Spleen (tissue), 11 donors: ENCODE results near the gene RIN2. TPM values are rescaled to one million over a fixed set of nuclear protein-coding genes. Genes with fewer than 3 reads are reported as not detected.
A peak's percentile ranks its signal among the peaks of the same experiment; 100 is the strongest.

Experiments
- DNase-seq: peaks from one replicate; pipeline ENCODE4 v3.0.0-alpha.2; 2020
- H3K27ac ChIP-seq, 8 donors: fragments of 200-600 bp; sonication (generic) in 7 of 8; 1 replicate in 4 of 8; 2 replicates in 4 of 8; pipeline versions ENCODE4 v1.5.0 to v1.8.0; 2016 to 2021; ENCODE audit warnings: inconsistent platforms in 4 of 8, mild to moderate bottlenecking in 4 of 8, moderate library complexity in 1 of 8
- H3K27me3 ChIP-seq, 7 donors: fragments of 200-600 bp; sonication (generic) in 6 of 7; replicated peaks in 1 of 7; 1 replicate in 4 of 7; 2 replicates in 3 of 7; pipeline versions ENCODE4 v1.5.0 to v1.8.0; 2016 to 2021; ENCODE audit warnings: inconsistent platforms in 3 of 7, mild to moderate bottlenecking in 1 of 7
- H3K36me3 ChIP-seq, 6 donors: fragments of 200-600 bp; sonication (generic) in 5 of 6; 1 replicate in 4 of 6; 2 replicates in 2 of 6; pipeline versions ENCODE4 v1.5.0 to v1.8.0; 2016 to 2021; ENCODE audit warnings: inconsistent platforms in 2 of 6
- H3K4me1 ChIP-seq, 6 donors: fragments of 200-600 bp; sonication (generic) in 5 of 6; 1 replicate in 3 of 6; 2 replicates in 3 of 6; pipeline versions ENCODE4 v1.5.0 to v1.8.0; 2016 to 2021; ENCODE audit warnings: inconsistent platforms in 3 of 6
- H3K4me3 ChIP-seq, 8 donors: fragments of 200-600 bp; sonication (generic) in 7 of 8; 1 replicate in 4 of 8; 2 replicates in 4 of 8; pipeline versions ENCODE4 v1.5.0 to v1.8.0; 2016 to 2021; ENCODE audit warnings: inconsistent platforms in 4 of 8, mild to moderate bottlenecking in 4 of 8, moderate library complexity in 2 of 8
- H3K9me3 ChIP-seq, 8 donors: fragments of 200-600 bp; sonication (generic) in 7 of 8; 1 replicate in 4 of 8; 2 replicates in 4 of 8; pipeline versions ENCODE4 v1.5.0 to v1.8.0; 2016 to 2021; ENCODE audit warnings: inconsistent platforms in 4 of 8
- CTCF ChIP-seq, 11 experiments: fragments of 200-600 bp in 7 of 11; fragments of 450-650 bp in 4 of 11; sonication (generic) in 4 of 11; IDR thresholded peaks in 8 of 11; conservative IDR thresholded peaks in 3 of 11; 1 replicate in 7 of 11; 2 replicates in 4 of 11; pipeline versions ENCODE4 v1.4.0 to v1.8.0; 2016 to 2021; ENCODE audit warnings: antibody characterized with exemption in 11 of 11, inconsistent platforms in 4 of 11, mild to moderate bottlenecking in 1 of 11
- POLR2A ChIP-seq, 3 donors: fragments of 450-650 bp; IDR thresholded peaks; one replicate each; pipeline ENCODE4 v1.5.1; 2017; ENCODE audit warnings: antibody characterized with exemption in 3 of 3, mild to moderate bottlenecking in 1 of 3
- POLR2AphosphoS5 ChIP-seq, 3 donors: sonication (generic); formaldehyde crosslinking; IDR thresholded peaks; one replicate each; pipeline ENCODE4 v1.5.1; 2017; ENCODE audit warnings: antibody characterized with exemption in 3 of 3
- WGBS, 5 donors: extraction: QIAGEN DNeasy Blood & Tissue Kit in 3 of 5; methylation state at CpG; one replicate each; pipeline versions ENCODE4 v1.1.5 to v1.1.7; 2013 to 2018; 5-methylcytosine and 5-hydroxymethylcytosine counted together
- intact Hi-C: fragments of 100-400 bp; cut with DNase I; formaldehyde crosslinking; loops from one replicate; pipeline ENCODE4 v1.15.0; 2023; ENCODE audit warnings: low total_unique reads
- polyA plus RNA-seq, 3 donors: library from polyadenylated mRNA; stranded (reverse); fragments of 200-250 nt; gene quantifications; one replicate each; pipeline ENCODE4 v1.2.1, GENCODE V29; 2013
- total RNA-seq, 7 donors: library from RNA; depleted of rRNA in 3 of 7; stranded (reverse); fragments of >200 nt in 3 of 7; fragmentation: NEBNext Ultra II Directional in 4 of 7; extraction: Animal tissue kit (Norgen Biotek cat#: 25700) in 4 of 7; gene quantifications; one replicate each; pipeline versions ENCODE4 v1.1.0 to v1.2.1, GENCODE V29; 2016 to 2021
- donor health status: healthy with polysubstance abuse.
- donor health status: DM: no; HTN: no; CAD: no; lungs with moderate emphysema.
- donor health status: DM: no; HTN: no; CAD: no.
- donor health status: Bipolar disorder and iron deficiency.
- donor health status: healthy.
- donor health status: DM: no; HTN: no; CAD: no.
- donor health status: DM: yes; HTN: yes; CAD: no.

The RIN2 gene
- total and polyA plus RNA-seq, 10 donors, result 4.8 to 135 (median 64.0) TPM

DNA sequence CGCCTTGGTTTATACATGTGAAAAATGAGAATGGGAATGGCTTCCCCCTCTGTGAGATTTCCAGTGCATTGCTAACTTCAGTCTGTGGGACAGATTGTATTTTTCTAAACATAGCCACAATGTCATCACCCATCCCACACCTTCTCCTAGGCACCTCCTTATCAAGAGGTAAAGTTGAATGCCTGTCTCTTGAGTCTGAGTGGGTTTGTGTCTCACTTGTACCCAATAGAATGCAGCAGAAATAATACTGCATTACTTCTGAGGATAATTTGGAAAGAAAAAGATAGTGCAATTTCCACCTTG is 27.9 kb downstream of the RIN2 start:
- Histone ChIP-seq H3K4me1 (peaks cover 5 to 33% (median 25%) of the 10 kb centered on the region in 6 donors), H3K27ac (peak overlapping the region in 4 of 8 donors; percentile 33 to 60 (median 48)), H3K9me3 (peaks cover 0 to 12% (median 4%) of the 10 kb centered on the region in 8 donors), H3K36me3 (no peaks in the 10 kb centered on the region), H3K27me3 (no peaks in the 10 kb centered on the region), H3K4me3 (no peak overlapping the region)
- DNase-seq, result no peak
- WGBS, 5 donors, result 81 to 91% (median 89%) methylated on average over 1 of the region's 1 CpG
- intact Hi-C loops, result loop anchor here (10.0 kb wide), 1 partner anchor 99 kb away; no protein-coding TSS in a partner anchor
- TF ChIP-seq CTCF (IDR thresholded peaks at IDR 0.05 in 8 of 11, conservative IDR thresholded peaks at IDR 0.05 in 3 of 11) (no peak), POLR2AphosphoS5 (IDR thresholded peaks at IDR 0.05) (no peak), POLR2A (IDR thresholded peaks at IDR 0.05) (no peak)

DNA sequence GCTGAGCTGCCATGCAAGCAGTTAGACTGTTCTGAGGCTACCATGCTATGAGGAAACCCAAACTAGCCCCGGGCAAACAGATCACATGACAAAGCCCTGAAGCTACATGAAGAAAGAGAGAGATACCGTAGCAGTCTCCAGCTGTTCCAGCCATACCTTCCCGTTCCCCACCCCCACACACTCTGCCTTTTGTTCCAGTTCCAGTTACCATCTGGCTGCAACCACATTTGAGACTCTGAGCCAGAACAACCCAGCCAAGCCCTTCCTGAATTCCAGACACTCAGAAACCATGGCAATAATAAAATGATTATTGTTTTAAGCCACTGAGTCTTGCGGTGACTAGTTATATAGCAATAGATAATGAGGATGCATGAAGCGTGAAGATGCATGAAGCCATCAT is 28.3 kb downstream of the RIN2 start:
- 56 to 70% (median 67%) methylated on average over 5 of the region's 5 CpGs for WGBS, 5 donors
- Histone ChIP-seq H3K4me1 (peaks cover 5 to 33% (median 25%) of the 10 kb centered on the region in 6 donors), H3K27ac (peak overlapping the region in 4 of 8 donors; percentile 33 to 60 (median 48)), H3K4me3 (no peak overlapping the region), H3K9me3 (peaks cover 0 to 12% (median 4%) of the 10 kb centered on the region in 8 donors), H3K36me3 (no peaks in the 10 kb centered on the region), H3K27me3 (no peaks in the 10 kb centered on the region)
- TF ChIP-seq POLR2AphosphoS5 (IDR thresholded peaks at IDR 0.05) (no peak), POLR2A (IDR thresholded peaks at IDR 0.05) (no peak), CTCF (IDR thresholded peaks at IDR 0.05 in 8 of 11, conservative IDR thresholded peaks at IDR 0.05 in 3 of 11) (no peak)
- intact Hi-C loops, result loop anchor here (10.0 kb wide), 1 partner anchor 98 kb away; no protein-coding TSS in a partner anchor
- DNase-seq, result no peak

- TF ChIP-seq CTCF (IDR thresholded peaks at IDR 0.05 in 8 of 11, conservative IDR thresholded peaks at IDR 0.05 in 3 of 11), result no peak
- no peak for TF ChIP-seq POLR2A (IDR thresholded peaks at IDR 0.05)
- TF ChIP-seq POLR2AphosphoS5 (IDR thresholded peaks at IDR 0.05), result no peak
- Histone ChIP-seq H3K4me3 (no peak overlapping the region), H3K27ac (no peak overlapping the region), H3K36me3 (no peaks in the 10 kb centered on the region), H3K4me1 (peaks cover 5 to 33% (median 25%) of the 10 kb centered on the region in 6 donors), H3K9me3 (peaks cover 0 to 12% (median 4%) of the 10 kb centered on the region in 8 donors), H3K27me3 (no peaks in the 10 kb centered on the region)
- 91 to 98% (median 92%) methylated on average over 3 of the region's 3 CpGs for WGBS, 5 donors
- intact Hi-C loops, result loop anchor here (10.0 kb wide), 1 partner anchor 97 kb away; no protein-coding TSS in a partner anchor
- DNase-seq, result no peak
These were observed 29.3 kb downstream of the RIN2 start for GRCh38 chr20:19787366-19787765.

GRCh38 chr20:19789009-19789408 is 31.0 kb downstream of the RIN2 start:
- intact Hi-C loops, result loop anchor here (10.0 kb wide), 1 partner anchor 96 kb away; no protein-coding TSS in a partner anchor

More at GRCh38 chr20:19789009-19789408, 31.0 kb downstream of the RIN2 start:
- no peaks in the 10 kb centered on the region for H3K27me3 ChIP-seq
- no peaks in the 10 kb centered on the region for H3K36me3 ChIP-seq
- no peak overlapping the region for H3K4me3 ChIP-seq
- H3K9me3 ChIP-seq, result peaks cover 0 to 12% (median 4%) of the 10 kb centered on the region in 8 donors
- H3K4me1 ChIP-seq, result peaks cover 5 to 28% (median 22%) of the 10 kb centered on the region in 6 donors
- WGBS, 5 donors, result 91 to 99% (median 96%) methylated on average over 5 of the region's 5 CpGs
- no peak overlapping the region for H3K27ac ChIP-seq
- TF ChIP-seq CTCF (IDR thresholded peaks at IDR 0.05 in 8 of 11, conservative IDR thresholded peaks at IDR 0.05 in 3 of 11), result no peak
- TF ChIP-seq POLR2A (IDR thresholded peaks at IDR 0.05), result no peak
- TF ChIP-seq POLR2AphosphoS5 (IDR thresholded peaks at IDR 0.05), result no peak
- no peak for DNase-seq
